ENCODE results near the gene C2orf76.

DNA sequence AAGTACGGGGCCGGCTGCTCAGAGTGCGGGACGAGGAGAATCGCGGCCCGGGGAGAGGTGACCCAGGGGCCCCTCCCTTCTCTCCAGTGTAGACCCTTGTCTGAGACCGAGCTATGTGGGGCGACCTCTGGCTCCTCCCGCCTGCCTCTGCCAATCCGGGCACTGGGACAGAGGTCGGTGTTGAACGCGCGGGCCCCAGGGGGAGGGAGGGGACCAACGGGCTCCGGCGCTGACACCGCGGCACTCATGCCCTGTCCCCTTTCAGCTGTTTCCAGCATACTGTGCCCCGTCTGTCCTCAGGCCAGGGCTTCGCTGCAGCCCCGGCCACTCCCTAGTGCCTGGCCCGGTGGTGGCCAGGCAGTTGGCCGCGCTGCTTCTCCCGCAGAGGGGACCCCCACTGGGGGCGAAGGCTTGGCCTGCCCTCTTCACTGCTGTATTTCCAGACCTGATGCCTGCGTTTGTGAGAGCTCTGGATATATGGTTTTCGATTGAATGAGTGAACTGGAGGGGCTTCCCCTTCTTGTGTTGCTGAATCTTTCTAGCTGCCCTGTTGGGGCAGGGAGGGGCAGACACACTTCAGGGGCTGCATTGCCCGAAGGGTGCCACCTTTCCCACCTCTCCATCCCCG, 952 bp upstream of the C2orf76 start:
- TF ChIP-seq CTCF (IDR thresholded peaks at IDR 0.05) (no peak), EP300 (IDR thresholded peaks at IDR 0.05; ENCODE audit: low read depth) (no peak), POLR2A (IDR thresholded peaks at IDR 0.05) (no peak)
